ENCODE results near the gene ACAD8.

ACAD8 gene

GRCh38 chr11:134289167-134289566, 35.8 kb downstream of the ACAD8 start:
- no peak for DNase-seq

- DNase-seq, result no peak
Observed at GRCh38 chr11:134289789-134290188, 36.4 kb downstream of the ACAD8 start.

GRCh38 chr11:134290646-134291045, 37.3 kb downstream of the ACAD8 start:
- no peak for DNase-seq

GRCh38 chr11:134291196-134291595, 37.8 kb downstream of the ACAD8 start:
- no peak for DNase-seq

- no peak for DNase-seq
Observed at GRCh38 chr11:134292661-134293060, 39.3 kb downstream of the ACAD8 start.

GRCh38 chr11:134293119-134294113, 40.0 kb downstream of the ACAD8 start:
- DNase-seq, result no peak

- no peak for DNase-seq
Observed at GRCh38 chr11:134294664-134295063, 41.3 kb downstream of the ACAD8 start.

- DNase-seq, result no peak
Observed at GRCh38 chr11:134312223-134312622, 58.9 kb downstream of the ACAD8 start.

GRCh38 chr11:134312807-134313206, 59.4 kb downstream of the ACAD8 start:
- DNase-seq, result no peak

- DNase-seq, result no peak
Observed at GRCh38 chr11:134313379-134313778, 60.0 kb downstream of the ACAD8 start.

- no peak for DNase-seq
Observed at GRCh38 chr11:134313821-134314607, 60.6 kb downstream of the ACAD8 start.
